ENCODE measurements around the gene FGGY.

- TF ChIP-seq CTCF (IDR thresholded peaks at IDR 0.05; ENCODE audit: borderline replicate concordance, extremely low read depth, low read length, poor library complexity, severe bottlenecking) = peak; percentile 98
- TF ChIP-seq EZH2 (IDR thresholded peaks at IDR 0.05; ENCODE audit: borderline replicate concordance, low read depth, low read length, severe bottlenecking) = no peak
These were observed 462.4 kb downstream of the FGGY start for GRCh38 chr1:59759156-59759925.

Data from DND-41 (cell line).